Stimulated activated CD4-positive, alpha-beta T cell treated with anti-CD3 and anti-CD28 coated beads, Interleukin-2, amount 100 ng/mL, for 24 hours (primary cell): ENCODE data around the gene NOMO2.
"Not testable (repeated sequence)": the region's sequence is repeated elsewhere in the genome, so short reads cannot be mapped to it uniquely, and the experiment has no call there.

Source experiments
- DNase-seq, 2 donors: peaks; one replicate each; pipeline ENCODE4 v3.0.0-alpha.2; 2020

The NOMO2 gene

GRCh38 chr16:18498430-18498829 is 63.5 kb downstream of the NOMO2 start:
- not testable (repeated sequence) for DNase-seq

- DNase-seq = not testable (repeated sequence)
Observed at GRCh38 chr16:18497032-18497431, 64.9 kb downstream of the NOMO2 start.

GRCh38 chr16:18492118-18492897 is 69.6 kb downstream of the NOMO2 start:
- not testable (repeated sequence) for DNase-seq

GRCh38 chr16:18436025-18436424 is 125.9 kb downstream of the NOMO2 start:
- DNase-seq = not testable (repeated sequence)

GRCh38 chr16:18415827-18416226 is 146.1 kb downstream of the NOMO2 start:
- not testable (repeated sequence) for DNase-seq

- DNase-seq = not testable (repeated sequence)
Observed at GRCh38 chr16:18409532-18410293, 152.2 kb downstream of the NOMO2 start.

- not testable (repeated sequence) for DNase-seq
Observed at GRCh38 chr16:18401851-18402657, 159.8 kb downstream of the NOMO2 start.

GRCh38 chr16:18401159-18401558 is 160.7 kb downstream of the NOMO2 start:
- DNase-seq = peak; percentile 17 to 25

GRCh38 chr16:18394363-18394762 is 167.5 kb downstream of the NOMO2 start:
- not testable (repeated sequence) for DNase-seq

GRCh38 chr16:18387767-18388166 is 174.1 kb downstream of the NOMO2 start:
- DNase-seq = not testable (repeated sequence)

- not testable (repeated sequence) for DNase-seq
Observed at GRCh38 chr16:18386517-18386916, 175.4 kb downstream of the NOMO2 start.

GRCh38 chr16:18385285-18385684 is 176.6 kb downstream of the NOMO2 start:
- not testable (repeated sequence) for DNase-seq

- not testable (repeated sequence) for DNase-seq
Observed at GRCh38 chr16:18384869-18385268, 177.0 kb downstream of the NOMO2 start.

GRCh38 chr16:18384098-18384636 is 177.7 kb downstream of the NOMO2 start:
- not testable (repeated sequence) for DNase-seq

- DNase-seq = not testable (repeated sequence)
Observed at GRCh38 chr16:18382696-18383095, 179.2 kb downstream of the NOMO2 start.
